HG03066 (cell line): ENCODE results near the gene CCRL2.
"Not testable (repeated sequence)": the region's sequence is repeated elsewhere in the genome, so short reads cannot be mapped to it uniquely, and the experiment has no call there.

Experiments used
- ATAC-seq: cut with Tn5 transposase; IDR thresholded peaks from one replicate; pipeline ENCODE4 v1.9.1; 2021; ENCODE audit warnings: low read depth; ENCODE audit not compliant: unreplicated experiment

CCRL2 gene

DNA sequence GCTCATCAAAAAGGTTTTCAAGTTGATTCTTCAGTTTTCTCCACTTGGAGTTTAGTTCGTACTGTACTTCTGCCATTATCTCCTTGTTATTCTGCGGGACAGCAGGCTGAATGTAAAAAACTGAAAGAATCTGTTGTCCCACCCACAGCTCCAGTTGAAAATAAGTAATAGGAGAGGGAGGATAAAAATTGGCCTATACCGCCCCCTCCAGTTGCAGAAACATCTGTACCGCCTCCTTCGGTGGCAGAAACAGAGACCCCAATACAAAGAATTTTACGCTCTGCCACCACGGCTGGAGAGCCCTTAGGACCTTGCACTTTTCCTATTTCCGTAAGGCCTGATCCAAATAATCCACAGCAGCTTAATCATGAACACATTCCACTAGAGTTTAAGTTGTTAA lies 20.3 kb downstream of the CCRL2 start:
- not testable (repeated sequence) for ATAC-seq

DNA sequence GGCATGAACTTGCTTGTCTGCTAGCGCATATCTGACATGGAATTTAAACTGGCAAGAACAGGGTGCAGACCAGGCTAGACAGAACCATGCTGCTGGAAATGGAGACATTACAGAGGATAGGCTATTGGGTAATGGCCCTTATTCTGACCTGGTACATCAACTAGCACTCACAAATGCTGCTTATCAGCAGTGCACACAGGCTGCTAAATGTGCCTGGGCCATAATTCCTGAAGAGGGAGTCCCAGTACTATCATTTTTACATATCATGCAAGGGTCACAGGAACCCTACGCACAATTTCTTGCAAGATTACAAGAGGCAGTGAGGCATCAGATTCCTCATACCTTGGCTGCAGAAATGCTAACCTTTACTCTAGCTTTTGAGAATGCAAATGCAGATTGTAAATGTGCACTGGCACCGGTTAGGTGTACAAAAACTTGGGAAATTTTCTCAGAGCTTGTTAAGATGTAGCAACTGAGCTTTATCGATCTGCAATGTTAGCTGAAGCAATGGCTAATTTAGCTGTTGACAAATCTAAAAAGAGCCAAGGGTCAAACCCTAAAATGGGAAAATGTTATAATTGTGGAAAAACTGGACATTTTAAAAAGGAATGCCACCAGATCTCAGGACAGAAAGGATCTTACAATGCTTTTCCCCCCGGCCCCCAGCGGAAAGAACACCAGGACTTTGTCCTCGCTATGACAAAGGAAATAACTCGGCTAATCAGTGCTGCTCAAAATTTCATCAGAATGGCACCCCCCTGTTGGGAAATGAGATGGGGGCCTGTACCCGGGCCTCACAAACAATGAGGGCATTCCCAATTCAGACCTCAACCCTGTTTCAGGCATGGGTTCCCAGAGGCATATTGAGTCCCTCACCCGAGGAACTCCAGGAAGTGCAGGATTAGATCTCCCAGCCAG lies 21.1 kb downstream of the CCRL2 start:
- no peak for ATAC-seq

DNA sequence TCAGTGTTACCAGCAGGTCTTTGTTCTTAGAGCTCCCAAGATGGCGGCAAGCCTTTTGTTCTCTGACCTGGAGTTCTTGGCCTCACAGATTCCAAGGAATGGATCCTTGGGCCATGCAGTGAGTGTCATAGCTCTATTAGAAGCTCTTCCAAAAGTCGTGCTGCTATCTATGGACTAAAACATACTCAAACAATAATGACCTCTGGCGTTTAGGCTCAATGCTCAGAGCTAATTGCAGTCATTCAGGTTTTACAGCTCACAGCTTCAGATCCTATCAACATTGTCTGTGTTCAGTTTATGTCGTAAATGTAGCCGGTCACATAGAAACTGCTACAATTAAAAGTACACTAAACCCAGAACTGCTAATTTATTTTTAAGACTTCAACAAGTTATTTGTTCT lies 22.2 kb downstream of the CCRL2 start:
- ATAC-seq, result no peak

DNA sequence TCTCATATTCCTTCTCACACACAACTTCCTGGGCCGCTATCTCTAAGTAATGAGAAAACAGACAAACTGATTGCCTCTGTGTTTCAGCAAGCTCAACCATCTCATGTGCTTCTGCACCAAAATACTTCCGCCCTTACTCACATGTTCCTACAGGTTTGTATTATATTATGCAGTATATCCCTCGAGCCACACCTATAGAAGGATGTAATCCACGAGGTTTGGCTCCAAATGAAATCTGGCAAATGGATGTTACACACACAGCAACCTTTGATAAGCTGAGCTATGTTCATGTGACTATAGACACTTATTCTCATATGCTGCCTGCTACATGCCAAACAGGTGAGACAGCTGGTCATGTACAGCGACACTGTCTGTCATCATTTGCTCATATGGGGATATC lies 22.6 kb downstream of the CCRL2 start:
- ATAC-seq, result no peak

DNA sequence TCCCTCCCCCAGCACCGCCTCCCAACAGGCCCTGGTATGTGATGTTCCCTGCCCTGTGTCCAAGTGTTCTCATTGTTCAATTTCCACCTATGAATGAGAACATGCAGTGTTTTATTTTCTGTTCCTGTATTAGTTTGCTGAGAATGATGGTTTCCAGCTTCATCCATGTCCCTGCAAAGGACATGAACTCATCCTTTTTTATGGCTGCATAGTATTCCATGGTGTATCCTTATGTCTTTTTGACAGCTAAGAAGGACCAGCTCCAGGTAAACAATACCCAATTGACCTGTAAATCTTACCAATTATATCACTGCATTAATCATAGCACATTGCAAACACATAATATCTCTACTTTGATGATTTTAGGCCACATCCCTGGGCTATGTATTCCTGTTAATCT lies 23.8 kb downstream of the CCRL2 start:
- ATAC-seq, result not testable (repeated sequence)

DNA sequence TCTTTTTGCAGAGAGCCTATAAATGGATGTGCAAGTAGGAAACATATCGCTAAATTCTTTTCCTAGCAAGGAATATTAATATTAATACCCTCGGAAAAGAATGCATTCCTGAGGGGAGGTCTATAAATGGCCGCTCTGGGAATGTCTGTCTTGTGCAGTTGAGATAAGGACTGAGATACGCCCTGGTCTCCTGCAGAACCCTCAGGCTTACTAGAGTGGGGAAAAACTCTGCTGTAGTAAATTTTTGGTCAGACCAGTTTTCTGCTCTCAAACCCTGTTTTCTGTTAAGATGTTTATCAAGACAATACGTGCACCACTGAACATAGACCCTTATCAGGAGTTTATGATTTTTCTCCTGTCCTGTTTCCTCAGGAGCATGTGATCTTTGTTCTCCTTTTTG lies 24.8 kb downstream of the CCRL2 start:
- not testable (repeated sequence) for ATAC-seq

DNA sequence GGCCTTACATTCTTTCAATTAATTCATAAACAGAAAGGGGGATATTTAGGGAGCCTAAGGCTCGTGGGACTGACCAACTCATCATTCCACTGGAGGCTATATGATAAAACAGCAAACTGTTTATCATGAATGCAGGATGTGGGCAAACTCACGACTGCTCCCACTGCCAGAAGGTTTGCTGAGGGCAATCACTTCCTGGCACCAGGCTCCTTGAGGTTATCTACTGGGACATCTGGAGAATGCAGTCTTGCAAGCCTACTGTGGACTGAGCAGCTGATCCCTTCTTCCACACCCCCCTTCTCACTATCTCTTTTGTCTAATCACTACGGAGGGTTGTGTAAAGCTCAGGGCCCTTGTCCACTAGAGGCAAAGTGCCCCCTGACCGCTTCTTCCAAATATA lies 26.1 kb downstream of the CCRL2 start:
- not testable (repeated sequence) for ATAC-seq

DNA sequence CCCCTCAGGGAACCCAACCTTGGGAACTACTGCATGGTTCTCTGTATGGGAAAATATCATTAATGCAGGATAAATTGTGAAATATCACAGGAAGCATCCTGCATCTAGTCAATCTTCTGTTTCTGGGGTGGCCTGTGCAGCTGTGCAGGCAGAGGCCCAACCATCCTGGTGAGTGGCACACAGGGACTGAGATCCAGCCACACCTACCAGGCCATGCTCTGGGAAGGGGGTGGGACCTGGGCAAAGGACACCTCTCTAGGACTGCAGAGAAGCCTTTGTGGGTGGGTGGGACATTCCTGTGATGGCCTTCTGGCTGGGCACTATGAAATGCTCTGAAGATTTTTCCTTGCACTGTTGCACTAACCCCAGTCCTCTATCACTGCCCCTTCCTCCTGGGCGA lies 26.8 kb downstream of the CCRL2 start:
- ATAC-seq, result no peak

DNA sequence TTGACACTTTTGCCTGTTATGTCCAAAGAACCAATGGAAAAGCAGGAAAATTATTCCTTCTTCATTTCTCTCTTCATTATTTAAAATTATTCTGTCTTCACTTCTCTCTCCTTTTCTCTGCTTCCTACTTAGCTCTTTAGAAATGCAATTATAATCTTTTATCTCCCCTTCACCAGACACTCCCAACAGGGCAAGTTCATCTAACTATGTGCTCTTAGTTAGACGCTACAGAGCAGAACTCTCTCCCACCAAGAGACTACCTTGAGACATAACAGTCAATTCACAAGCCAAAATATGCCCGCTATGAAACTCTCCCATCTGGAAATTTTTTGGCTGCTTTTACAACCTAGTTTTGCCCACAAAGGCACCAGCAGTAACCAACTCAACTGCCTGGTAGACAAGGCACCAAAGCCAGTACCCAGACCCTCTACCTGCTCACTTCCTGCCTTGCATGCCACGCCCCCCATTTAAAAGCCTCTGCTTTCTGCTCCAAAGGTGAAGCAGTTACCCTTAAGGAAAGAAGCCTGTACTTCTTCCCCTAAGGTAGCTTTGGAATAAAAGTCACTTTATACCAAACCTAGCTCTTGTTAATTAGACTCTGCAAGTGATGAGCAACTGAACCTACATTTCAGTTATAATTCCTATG lies 28.1 kb downstream of the CCRL2 start:
- no peak for ATAC-seq

DNA sequence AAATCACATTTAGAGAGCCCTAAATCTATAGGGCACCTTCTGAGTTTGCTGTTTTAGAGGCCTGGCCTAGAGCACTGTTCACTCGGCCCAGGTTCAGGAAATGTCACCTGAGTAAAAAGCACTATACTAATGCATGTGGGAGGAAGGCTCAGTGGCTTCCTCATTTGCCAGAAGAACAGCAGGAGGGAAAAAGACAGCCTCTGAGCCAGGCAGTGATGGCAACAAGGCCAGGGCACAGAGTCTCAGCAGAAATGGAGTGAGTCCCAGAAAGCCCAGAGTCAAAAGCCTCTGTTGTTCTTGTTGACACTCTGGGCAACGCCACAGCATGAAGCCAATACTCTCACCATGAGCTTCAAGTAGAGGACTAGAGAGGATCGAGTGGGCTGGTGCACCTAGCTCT lies 31.8 kb downstream of the CCRL2 start:
- no peak for ATAC-seq

DNA sequence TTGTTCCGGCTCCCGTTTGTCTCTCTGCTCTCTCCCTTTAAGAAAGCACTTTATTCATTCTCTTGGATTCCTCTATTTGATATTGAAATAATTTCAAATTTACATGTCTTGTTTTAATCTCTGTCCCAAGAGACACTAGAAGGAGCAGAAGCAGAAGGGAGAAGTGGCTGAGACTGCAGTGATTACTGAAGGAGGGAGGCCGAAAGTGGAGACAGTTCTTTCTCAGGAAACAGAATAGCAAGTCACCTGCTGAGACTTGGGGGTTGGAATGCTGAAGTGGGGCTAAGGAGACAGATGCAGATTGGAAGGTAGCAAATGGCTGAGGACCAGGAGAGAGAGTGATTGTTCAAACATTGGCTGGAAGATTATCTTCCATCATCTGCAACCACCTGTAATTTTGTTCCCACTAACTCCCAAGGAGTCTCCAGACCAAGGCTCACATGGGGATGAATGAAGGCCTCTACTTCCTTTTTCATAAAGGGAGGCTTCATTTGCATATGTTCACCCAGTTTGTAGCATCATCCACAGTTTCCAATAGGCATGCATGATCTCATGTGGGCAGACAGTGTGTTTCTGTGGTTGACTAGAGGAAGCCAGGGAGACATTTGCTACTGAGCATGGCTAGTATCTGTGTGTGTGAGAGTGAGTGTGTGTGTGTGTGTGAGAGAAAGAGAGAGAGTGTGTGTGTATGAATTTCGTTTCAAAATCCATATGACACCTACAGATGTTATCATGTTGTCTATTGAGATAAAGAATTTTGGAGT lies 33.7 kb downstream of the CCRL2 start:
- ATAC-seq, result peak; percentile 86

DNA sequence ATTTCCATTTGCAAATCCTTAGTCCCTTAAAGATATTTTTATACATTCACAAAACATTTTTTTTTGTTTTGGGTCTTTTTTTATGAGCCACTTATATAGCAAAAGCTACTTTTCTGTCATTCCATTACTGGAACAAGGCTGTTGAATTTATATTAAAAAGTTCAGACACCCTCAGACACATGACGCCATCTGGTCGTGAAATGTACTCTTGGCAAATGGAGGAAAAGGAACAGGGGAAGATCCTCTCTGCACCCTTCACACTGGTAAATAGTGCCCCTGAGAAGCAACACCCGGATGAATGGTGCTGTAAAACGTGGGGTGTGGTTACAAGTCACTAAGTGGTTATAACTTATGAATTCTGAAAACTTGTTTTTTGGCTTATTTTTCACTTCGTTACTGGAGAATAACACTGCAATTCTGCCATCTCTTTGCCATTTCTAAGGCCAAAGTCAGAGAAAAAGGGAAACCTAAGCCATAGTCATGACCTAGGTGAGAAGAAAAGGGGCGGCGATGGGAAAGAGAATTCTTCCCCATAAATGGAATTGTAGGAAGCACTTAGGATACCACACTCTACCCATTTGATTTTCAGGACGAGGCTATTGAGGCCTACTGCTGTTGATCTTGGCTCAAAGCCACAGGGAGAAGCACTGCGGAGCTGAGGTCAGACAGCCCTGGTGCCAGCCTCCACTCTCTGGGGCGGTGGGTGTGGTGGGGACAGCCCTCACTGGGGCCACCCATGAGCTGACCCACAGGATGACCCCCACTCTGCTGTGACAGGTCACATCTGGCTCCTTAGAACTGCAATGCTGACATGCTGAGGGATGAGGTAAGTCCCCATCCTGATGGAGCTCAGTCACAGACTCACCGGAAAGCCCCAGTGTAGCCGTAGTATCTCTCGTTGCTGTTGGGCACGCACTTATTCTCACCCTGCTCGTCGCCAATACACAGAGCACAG lies 35.8 kb downstream of the CCRL2 start:
- no peak for ATAC-seq

DNA sequence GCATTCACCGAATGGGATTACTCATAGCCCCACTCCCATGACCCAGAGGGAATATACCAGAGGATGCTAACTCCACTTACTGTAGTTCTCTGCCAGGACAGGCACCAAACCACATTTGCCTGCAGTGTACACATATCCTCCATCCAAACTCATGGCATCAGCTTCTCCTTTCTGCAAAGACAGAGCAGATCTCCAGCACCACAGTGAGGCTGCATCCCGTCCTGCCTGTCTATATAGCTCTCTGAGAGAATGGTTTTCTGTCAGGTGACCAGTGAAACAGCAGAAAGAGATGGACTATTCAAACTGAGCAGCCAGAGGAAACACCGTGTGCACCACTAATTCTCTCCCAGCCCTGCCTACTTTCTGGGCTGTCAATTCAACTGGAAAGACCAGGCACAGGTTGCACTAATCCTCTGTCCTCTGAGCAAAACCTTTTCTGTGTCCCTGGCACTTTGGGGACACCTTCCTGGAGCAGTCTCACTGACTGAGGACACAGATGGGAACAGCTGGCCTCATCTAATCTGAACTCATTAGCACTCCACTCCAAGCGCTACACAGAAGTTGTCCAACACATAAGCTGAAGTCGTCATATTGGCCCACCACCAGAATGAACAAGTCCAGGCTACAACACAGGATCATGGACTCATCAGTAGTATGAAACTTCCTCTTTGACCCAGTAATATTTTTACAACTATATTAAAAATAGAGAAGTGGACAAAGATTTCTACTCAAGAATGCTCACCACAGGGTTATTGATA lies 40.3 kb downstream of the CCRL2 start:
- ATAC-seq, result no peak

DNA sequence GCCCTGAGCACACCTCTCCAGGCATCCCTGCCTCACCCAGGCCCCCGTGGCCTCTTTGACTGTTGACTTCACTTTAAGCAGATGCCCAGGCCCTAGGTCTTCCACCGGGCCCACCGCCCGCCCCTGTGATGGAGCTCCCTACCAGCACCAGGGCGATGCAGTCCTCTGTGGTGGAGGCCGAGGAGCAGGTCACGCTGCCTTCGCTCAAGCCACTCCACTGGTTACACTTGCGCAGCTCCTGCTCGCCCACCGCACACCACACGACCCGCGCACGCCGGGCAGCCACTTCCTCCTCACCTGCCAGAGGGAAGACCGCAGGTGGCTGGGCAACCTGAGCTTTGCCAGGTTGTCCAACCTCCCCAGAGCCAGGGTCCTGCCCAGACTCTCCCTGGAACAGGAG lies 41.7 kb downstream of the CCRL2 start:
- no peak for ATAC-seq

DNA sequence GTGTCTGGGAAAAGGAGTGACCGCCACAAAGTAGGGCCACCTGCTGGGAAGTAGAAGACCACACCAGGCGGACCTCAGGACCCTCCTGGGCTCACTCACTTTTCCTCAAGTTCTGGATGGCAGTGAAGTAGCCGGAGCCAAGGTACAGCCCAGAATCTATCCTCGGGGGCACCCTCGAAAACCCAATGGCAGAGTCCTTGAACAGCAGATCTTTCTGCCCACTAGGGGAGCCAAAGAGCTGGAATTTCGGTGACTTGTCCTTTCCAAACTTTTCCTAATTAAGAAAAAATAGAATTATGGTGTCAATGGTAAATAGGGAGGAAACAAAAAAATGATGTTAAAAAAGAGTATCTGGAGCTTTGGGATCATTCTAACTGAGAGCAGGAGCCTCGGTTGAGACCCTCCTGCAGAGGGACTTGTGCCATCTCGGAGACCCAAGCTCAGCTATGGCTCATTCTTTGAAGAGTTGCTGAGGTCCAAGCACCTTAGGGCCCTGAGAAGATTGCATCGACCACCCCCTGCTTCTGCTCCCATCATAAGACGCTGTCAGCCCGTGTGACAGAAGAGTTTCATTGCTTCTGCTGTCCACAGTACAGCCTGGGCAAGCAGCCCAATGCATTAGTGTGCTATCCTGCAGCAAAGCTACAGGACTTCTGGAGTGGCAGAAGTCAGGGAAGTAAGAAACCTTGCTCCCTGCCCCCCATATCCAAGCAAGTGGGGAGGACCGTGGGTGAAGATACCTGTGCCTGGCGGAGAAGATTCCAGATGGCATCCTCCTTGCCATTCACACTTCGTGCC lies 42.9 kb downstream of the CCRL2 start:
- no peak for ATAC-seq

DNA sequence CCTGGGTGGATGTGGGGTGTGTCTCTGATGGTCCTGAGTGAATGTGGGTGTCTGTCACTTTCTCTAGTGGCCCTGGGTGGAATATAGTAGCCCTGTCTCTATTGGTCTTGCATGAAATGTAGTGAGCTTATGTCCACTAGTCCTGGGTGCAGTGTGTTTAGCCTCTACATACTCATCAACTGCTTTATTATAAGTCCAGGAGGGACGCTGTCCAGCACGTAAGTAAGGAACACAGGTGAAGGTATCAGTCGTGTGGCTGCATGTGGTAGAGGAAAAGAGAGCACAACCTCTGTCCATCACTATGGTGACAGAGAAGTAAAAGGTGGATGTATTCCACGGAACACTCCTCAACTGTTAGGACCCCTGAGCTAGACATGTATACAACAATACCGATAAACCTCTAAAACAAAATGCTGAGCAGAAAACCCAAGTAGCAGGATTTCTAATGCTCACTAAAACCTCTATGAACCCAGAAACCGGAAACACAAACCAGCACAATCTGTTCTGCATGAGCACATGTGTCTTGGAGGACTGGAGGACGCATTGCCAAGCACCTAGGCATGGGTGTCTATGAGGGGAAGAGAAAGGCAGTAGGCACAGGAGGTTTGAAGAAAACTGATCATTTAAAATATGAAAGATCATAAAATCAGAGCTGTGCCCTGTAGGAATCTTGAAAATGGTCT lies 46.6 kb downstream of the CCRL2 start:
- ATAC-seq, result no peak

DNA sequence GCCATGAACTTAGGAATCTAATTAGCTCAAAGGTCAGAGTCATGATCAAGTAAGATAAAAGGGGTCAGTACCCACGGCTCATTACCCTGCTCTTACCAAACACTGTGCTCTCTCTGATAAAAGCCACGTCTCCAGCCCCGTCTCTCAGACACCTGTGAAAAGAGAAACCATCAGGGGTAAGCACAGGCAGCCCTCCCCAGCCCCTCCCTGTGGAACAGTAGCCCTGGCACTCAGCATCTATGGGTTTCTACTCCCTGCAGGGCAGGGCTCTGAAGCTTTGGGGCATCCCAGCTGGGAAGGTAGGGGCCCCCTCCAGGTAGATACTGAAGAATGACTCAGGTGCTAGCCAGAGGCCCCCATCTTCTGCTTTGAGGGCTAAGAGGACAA lies 47.1 kb downstream of the CCRL2 start:
- no peak for ATAC-seq

DNA sequence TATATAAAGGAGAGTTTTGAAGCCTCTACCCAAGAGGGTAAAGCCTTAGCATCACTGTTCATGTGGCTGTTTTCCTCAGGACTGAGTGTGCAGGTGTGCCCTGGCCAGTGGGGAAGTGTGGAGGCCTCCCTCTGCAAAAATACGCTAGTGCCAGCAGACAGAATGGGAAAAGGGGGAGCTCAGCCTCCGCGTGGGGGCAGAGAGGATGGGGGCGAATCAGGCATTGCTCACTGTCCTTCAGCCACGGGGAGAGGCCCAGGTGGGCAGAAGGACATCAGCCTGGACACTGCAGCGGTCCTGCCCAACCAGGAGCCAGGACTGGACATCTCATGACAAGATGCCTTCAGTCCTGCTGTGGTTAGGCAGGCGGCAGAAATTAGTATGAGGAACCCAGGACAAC lies 47.5 kb downstream of the CCRL2 start:
- no peak for ATAC-seq
